Neural progenitor cell (in vitro differentiated cells): Measurements from ENCODE around the gene API5.

ENCODE experiments used
- EZH2 ChIP-seq: fragments of 200-600 bp; sonication (generic); IDR thresholded peaks from 2 replicates; pipeline ENCODE4 v1.6.1; 2017; ENCODE audit warnings: antibody characterized with exemption, mild to moderate bottlenecking, moderate library complexity
- EZH2phosphoT487 ChIP-seq: fragments of 200-600 bp; sonication (generic); IDR thresholded peaks from 2 replicates; pipeline ENCODE4 v1.6.1; 2017; ENCODE audit warnings: antibody characterized with exemption
- TF ChIP-seq, protein P1 (sequence below): fragments of 200-600 bp; sonication (generic); IDR thresholded peaks from 2 replicates; pipeline ENCODE4 v1.5.1; 2017; ENCODE audit warnings: antibody characterized with exemption, mild to moderate bottlenecking

DNA sequence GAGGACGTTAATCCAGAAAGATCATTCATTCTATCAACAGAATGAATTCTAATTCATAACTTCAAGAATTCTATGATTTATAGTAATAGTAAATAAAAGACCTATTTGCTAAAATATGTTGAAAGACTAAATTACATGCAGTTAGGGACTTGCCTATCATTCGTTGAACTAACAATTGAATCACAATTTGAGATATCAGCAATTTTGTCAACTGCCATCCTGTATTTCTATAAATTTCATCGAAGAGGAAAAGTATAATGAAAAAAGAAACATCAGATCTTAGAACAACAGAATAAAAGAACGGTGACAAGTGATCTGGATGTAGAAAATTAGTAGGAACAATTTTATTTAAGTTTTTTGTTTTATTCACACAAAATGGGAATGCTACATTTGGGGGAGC is 42.5 kb downstream of the API5 start:
- TF ChIP-seq, protein P1, sequence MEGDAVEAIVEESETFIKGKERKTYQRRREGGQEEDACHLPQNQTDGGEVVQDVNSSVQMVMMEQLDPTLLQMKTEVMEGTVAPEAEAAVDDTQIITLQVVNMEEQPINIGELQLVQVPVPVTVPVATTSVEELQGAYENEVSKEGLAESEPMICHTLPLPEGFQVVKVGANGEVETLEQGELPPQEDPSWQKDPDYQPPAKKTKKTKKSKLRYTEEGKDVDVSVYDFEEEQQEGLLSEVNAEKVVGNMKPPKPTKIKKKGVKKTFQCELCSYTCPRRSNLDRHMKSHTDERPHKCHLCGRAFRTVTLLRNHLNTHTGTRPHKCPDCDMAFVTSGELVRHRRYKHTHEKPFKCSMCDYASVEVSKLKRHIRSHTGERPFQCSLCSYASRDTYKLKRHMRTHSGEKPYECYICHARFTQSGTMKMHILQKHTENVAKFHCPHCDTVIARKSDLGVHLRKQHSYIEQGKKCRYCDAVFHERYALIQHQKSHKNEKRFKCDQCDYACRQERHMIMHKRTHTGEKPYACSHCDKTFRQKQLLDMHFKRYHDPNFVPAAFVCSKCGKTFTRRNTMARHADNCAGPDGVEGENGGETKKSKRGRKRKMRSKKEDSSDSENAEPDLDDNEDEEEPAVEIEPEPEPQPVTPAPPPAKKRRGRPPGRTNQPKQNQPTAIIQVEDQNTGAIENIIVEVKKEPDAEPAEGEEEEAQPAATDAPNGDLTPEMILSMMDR: no peak
- TF ChIP-seq EZH2 (no peak), EZH2phosphoT487 (no peak)
